B cell (primary cell): ENCODE data around the gene DOCK7. TPM values are rescaled to one million over a fixed set of nuclear protein-coding genes. Genes with fewer than 3 reads are reported as not detected.

ENCODE experiments used
- ATAC-seq: fragments of 200-7000 bp; cut with Tn5 transposase; one replicate; pipeline ENCODE4 v1.10.0; 2021; ENCODE audit warnings: low read depth, mild to moderate bottlenecking, moderate number of reproducible peaks, moderate library complexity
- CTCF ChIA-PET: fragments of 350-600 bp; sonication (Branson Sonifier 250); formaldehyde crosslinking; loops from one replicate; lab custom pipeline; 2021; ENCODE audit warnings: antibody characterized with exemption, inconsistent platforms; lab: Charles Lee
- POLR2A ChIA-PET: fragments of 350-600 bp; sonication (Branson Sonifier 250); formaldehyde crosslinking; loops from one replicate; lab custom pipeline; 2021; ENCODE audit warnings: antibody characterized with exemption; lab: Charles Lee
- DNase-seq: peaks from one replicate; pipeline ENCODE4 v3.0.0; 2013
- H2AFZ ChIP-seq: 2 replicates; pipeline ENCODE4 v1.6.1; 2012; ENCODE audit warnings: mild to moderate bottlenecking, low read depth, low read length; ENCODE audit not compliant: insufficient read depth, poor library complexity, severe bottlenecking
- H3K27ac ChIP-seq, 2 donors: 1 replicate in 1 of 2; 2 replicates in 1 of 2; pipeline ENCODE4 v1.5.1; 2012 to 2013; ENCODE audit warnings: low read length in 2 of 2, mild to moderate bottlenecking in 2 of 2, moderate library complexity in 1 of 2
- H3K27me3 ChIP-seq, 4 experiments: fragments of 200-600 bp in 1 of 4; sonication (generic) in 1 of 4; replicated peaks in 1 of 4; 1 replicate in 2 of 4; 2 replicates in 2 of 4; pipeline versions ENCODE4 v1.6.1 to v1.7.0; 2013 to 2016; ENCODE audit warnings: low read length in 3 of 4, mild to moderate bottlenecking in 2 of 4, mixed read lengths in 1 of 4, moderate library complexity in 1 of 4; ENCODE audit not compliant: insufficient read depth in 4 of 4, control insufficient read depth in 3 of 4; ENCODE audit errors: control extremely low read depth in 1 of 4
- H3K36me3 ChIP-seq, 2 experiments: replicated peaks in 1 of 2; 1 replicate in 1 of 2; 2 replicates in 1 of 2; pipeline versions ENCODE4 v1.6.1 to v1.7.1; 2013; ENCODE audit warnings: low read length in 1 of 2; ENCODE audit not compliant: insufficient read depth in 2 of 2, control insufficient read depth in 1 of 2; ENCODE audit errors: control extremely low read depth in 1 of 2, extremely low read depth in 1 of 2
- H3K4me1 ChIP-seq, 2 donors: fragments of 200-600 bp in 1 of 2; sonication (generic) in 1 of 2; 1 replicate in 1 of 2; 2 replicates in 1 of 2; pipeline versions ENCODE4 v1.5.1 to v1.6.1; 2013 to 2017; ENCODE audit warnings: low read length in 2 of 2; ENCODE audit not compliant: control insufficient read depth in 2 of 2, insufficient read depth in 2 of 2
- H3K4me2 ChIP-seq: replicated peaks from 2 replicates; pipeline ENCODE3; 2012; ENCODE audit warnings: mild to moderate bottlenecking, low read depth, low read length; ENCODE audit not compliant: poor library complexity, severe bottlenecking
- H3K4me3 ChIP-seq, 5 experiments: fragments of 200-600 bp in 1 of 5; sonication (generic) in 1 of 5; 1 replicate in 3 of 5; 2 replicates in 2 of 5; pipeline versions ENCODE4 v1.5.1 to v1.7.0; 2011 to 2016; ENCODE audit warnings: low read length in 4 of 5, mild to moderate bottlenecking in 4 of 5, low read depth in 2 of 5, control low read depth in 1 of 5, moderate library complexity in 1 of 5; ENCODE audit not compliant: insufficient read depth in 1 of 5; ENCODE audit errors: control extremely low read depth in 1 of 5, extremely low read depth in 1 of 5
- H3K79me2 ChIP-seq: fragments of 200-600 bp; sonication (generic); one replicate; pipeline ENCODE4 v1.6.0; 2016; ENCODE audit warnings: low read length; ENCODE audit not compliant: control insufficient read depth, insufficient read depth
- H3K9ac ChIP-seq: fragments of 200-600 bp; sonication (generic); 2 replicates; pipeline ENCODE4 v1.6.1; 2017; ENCODE audit warnings: mild to moderate bottlenecking, low read length, moderate library complexity
- H3K9me3 ChIP-seq, 3 donors: one replicate each; pipeline versions ENCODE4 v1.6.1 to v1.7.1; 2013; ENCODE audit warnings: low read length in 2 of 3; ENCODE audit not compliant: control insufficient read depth in 2 of 3, insufficient read depth in 1 of 3; ENCODE audit errors: control extremely low read depth in 1 of 3
- H4K20me1 ChIP-seq: 2 replicates; pipeline ENCODE4 v1.6.0; 2012; ENCODE audit warnings: mild to moderate bottlenecking, low read length; ENCODE audit not compliant: insufficient read depth, control insufficient read depth, poor library complexity, severe bottlenecking
- H3K27ac Mint-ChIP-seq: one replicate; pipeline ENCODE4 v1.8.0; 2021; ENCODE audit warnings: mixed read lengths
- H3K27me3 Mint-ChIP-seq: one replicate; pipeline ENCODE4 v1.8.0; 2021; ENCODE audit warnings: mixed read lengths
- H3K4me1 Mint-ChIP-seq: one replicate; pipeline ENCODE4 v1.8.0; 2021; ENCODE audit warnings: mixed read lengths
- H3K4me3 Mint-ChIP-seq: one replicate; pipeline ENCODE4 v1.8.0; 2021; ENCODE audit warnings: mixed read lengths
- H3K9me3 Mint-ChIP-seq: one replicate; pipeline ENCODE4 v1.8.0; 2022; ENCODE audit warnings: mixed read lengths; ENCODE audit not compliant: insufficient read depth
- EZH2 ChIP-seq: IDR thresholded peaks from 2 replicates; pipeline ENCODE4 v1.6.1; 2012; ENCODE audit warnings: borderline replicate concordance, low read depth, mild to moderate bottlenecking, moderate library complexity, low read length; ENCODE audit not compliant: insufficient read depth, poor library complexity, severe bottlenecking
- WGBS: methylation state at CpG from one replicate; pipeline ENCODE4 v1.1.5; 2013; ENCODE audit warnings: missing lambda C conversion rate; ENCODE audit not compliant: insufficient coverage; 5-methylcytosine and 5-hydroxymethylcytosine counted together
- intact Hi-C: fragments of 100-400 bp; cut with micrococcal nuclease; formaldehyde crosslinking; loops from one replicate; pipeline ENCODE4 v1.10.0; 2022
- polyA plus RNA-seq: library from polyadenylated mRNA; depleted of rRNA; stranded (reverse); fragments of >200 nt; gene quantifications from 2 replicates; pipeline ENCODE4 v1.2.3, GENCODE V29; 2012
- total RNA-seq, 2 donors: library from RNA; stranded (reverse); fragments of 120-200 nt in 1 of 2; gene quantifications; 1 replicate in 1 of 2; 2 replicates in 1 of 2; pipeline versions ENCODE4 v1.2.3 to v1.2.4, GENCODE V29; 2013 to 2022
- TF ChIP-seq, protein P1 (sequence below): fragments of 200-600 bp; IDR thresholded peaks from one replicate; pipeline ENCODE4 v1.8.0; 2022; ENCODE audit warnings: antibody characterized with exemption, mild to moderate bottlenecking

The DOCK7 gene
- total and polyA plus RNA-seq, 2 donors (not counting 1 experiment from before 2014, with no cell fraction given) = 3.6 to 20.5 TPM

DNA sequence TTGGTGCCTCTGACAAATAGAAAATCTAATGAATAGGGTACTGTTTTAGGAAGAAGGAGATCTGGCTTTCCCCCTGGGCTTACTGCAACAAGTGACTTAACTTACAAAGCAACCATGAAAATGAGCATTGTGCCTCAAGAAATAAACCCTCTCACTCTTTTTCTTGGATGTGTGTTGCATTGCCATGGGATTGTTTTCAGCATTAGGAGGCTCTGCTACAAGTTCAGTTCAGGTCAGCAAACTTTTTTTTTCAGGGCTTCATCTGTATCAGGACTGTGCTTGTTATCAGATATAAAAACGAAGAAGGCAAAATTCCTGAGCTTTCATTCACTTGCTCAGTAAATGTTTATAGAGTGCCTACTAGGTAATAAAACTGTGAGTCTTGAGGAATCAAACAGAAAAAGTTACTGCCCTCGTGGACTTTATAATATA is 37.8 kb upstream of the DOCK7 start:
- no CpG with 5 or more reads among the region's 2 CpGs for WGBS
- Mint-ChIP-seq H3K4me3 (no peak overlapping the region), H3K9me3 (no peaks in the 10 kb centered on the region), H3K27me3 (no peaks in the 10 kb centered on the region), H3K27ac (no peak overlapping the region), H3K4me1 (peaks cover 10% of the 10 kb centered on the region)
- intact Hi-C loops = no loop called here
- Histone ChIP-seq H3K79me2 (no peaks in the 10 kb centered on the region), H4K20me1 (no peaks in the 10 kb centered on the region), H3K36me3 (no peaks in the 10 kb centered on the region), H3K27ac (no peak overlapping the region), H3K9me3 (no peaks in the 10 kb centered on the region), H2AFZ (no peak overlapping the region), H3K9ac (no peak overlapping the region), H3K4me2 (no peak overlapping the region), H3K4me1 (no peaks in the 10 kb centered on the region), H3K27me3 (no peaks in the 10 kb centered on the region), H3K4me3 (no peak overlapping the region)
- CTCF ChIA-PET = interaction anchor here (0.6 kb wide), 1 partner anchor 795 kb away, joined by 3 read pairs; no protein-coding TSS in a partner anchor
- POLR2A ChIA-PET = no interaction called here
- no peak for TF ChIP-seq EZH2
- TF ChIP-seq, protein P1, sequence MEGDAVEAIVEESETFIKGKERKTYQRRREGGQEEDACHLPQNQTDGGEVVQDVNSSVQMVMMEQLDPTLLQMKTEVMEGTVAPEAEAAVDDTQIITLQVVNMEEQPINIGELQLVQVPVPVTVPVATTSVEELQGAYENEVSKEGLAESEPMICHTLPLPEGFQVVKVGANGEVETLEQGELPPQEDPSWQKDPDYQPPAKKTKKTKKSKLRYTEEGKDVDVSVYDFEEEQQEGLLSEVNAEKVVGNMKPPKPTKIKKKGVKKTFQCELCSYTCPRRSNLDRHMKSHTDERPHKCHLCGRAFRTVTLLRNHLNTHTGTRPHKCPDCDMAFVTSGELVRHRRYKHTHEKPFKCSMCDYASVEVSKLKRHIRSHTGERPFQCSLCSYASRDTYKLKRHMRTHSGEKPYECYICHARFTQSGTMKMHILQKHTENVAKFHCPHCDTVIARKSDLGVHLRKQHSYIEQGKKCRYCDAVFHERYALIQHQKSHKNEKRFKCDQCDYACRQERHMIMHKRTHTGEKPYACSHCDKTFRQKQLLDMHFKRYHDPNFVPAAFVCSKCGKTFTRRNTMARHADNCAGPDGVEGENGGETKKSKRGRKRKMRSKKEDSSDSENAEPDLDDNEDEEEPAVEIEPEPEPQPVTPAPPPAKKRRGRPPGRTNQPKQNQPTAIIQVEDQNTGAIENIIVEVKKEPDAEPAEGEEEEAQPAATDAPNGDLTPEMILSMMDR = no peak
- ATAC-seq = no peak
- no peak for DNase-seq

DNA sequence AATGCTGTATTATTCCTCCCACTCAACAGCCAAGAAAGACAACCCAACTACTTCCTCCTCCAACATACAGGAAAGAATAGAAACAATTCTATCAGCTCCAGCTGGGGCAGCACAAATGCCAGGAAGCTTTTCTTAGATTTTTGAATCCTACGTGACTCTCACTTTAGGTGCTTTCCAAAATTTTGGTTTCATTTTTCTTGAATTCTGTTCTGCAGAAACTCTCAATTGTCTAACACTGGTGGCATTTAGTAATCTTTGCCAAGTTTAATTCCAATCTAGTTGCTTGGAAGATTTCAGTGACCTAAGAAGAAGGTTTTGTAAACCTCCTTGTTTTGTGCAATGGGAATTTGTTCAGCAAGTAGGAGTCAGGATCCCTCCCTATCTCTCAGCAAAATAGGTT is 37.1 kb upstream of the DOCK7 start:
- CTCF ChIA-PET = no interaction called here
- intact Hi-C loops = no loop called here
- no peaks in the 10 kb centered on the region for H3K9me3 Mint-ChIP-seq
- POLR2A ChIA-PET = no interaction called here
- ATAC-seq = no peak
- Histone ChIP-seq H4K20me1 (no peaks in the 10 kb centered on the region), H3K9me3 (no peaks in the 10 kb centered on the region), H3K9ac (no peak overlapping the region), H3K27me3 (no peaks in the 10 kb centered on the region), H2AFZ (no peak overlapping the region), H3K36me3 (no peaks in the 10 kb centered on the region), H3K4me2 (no peak overlapping the region), H3K27ac (no peak overlapping the region), H3K79me2 (no peaks in the 10 kb centered on the region), H3K4me1 (no peaks in the 10 kb centered on the region), H3K4me3 (no peak overlapping the region)
- no peak overlapping the region for H3K27ac Mint-ChIP-seq
- no peaks in the 10 kb centered on the region for H3K27me3 Mint-ChIP-seq
- DNase-seq = no peak
- 33% methylated on average over 1 of the region's 1 CpG for WGBS
- peaks cover 10% of the 10 kb centered on the region for H3K4me1 Mint-ChIP-seq
- TF ChIP-seq EZH2 = no peak
- H3K4me3 Mint-ChIP-seq = no peak overlapping the region
